ENCODE data around the gene SOX5. TPM values are rescaled to one million over a fixed set of nuclear protein-coding genes. Genes with fewer than 3 reads are reported as not detected.

The SOX5 gene
- total and polyA plus RNA-seq, 7 donors: 0.23 to 16.3 (median 9.4) TPM

GRCh38 chr12:23941780-23942179 is 7.7 kb downstream of the SOX5 start:
- no peaks in the 10 kb centered on the region for H3K36me3 ChIP-seq
- no peak overlapping the region for H3K27ac ChIP-seq
- 62 to 84% methylated on average over 1 of the region's 1 CpG for WGBS, 2 donors
- H3K4me1 ChIP-seq: no peaks in the 10 kb centered on the region
- no peak overlapping the region for H3K4me3 ChIP-seq
- DNase-seq: no peak
- intact Hi-C loops (cut with DNase I): no loop called here
- H3K27me3 ChIP-seq: no peaks in the 10 kb centered on the region
- TF ChIP-seq EP300 (IDR thresholded peaks at IDR 0.05) (no peak), POLR2AphosphoS5 (IDR thresholded peaks at IDR 0.05) (no peak), POLR2A (IDR thresholded peaks at IDR 0.05) (no peak)
- TF ChIP-seq, protein P1, sequence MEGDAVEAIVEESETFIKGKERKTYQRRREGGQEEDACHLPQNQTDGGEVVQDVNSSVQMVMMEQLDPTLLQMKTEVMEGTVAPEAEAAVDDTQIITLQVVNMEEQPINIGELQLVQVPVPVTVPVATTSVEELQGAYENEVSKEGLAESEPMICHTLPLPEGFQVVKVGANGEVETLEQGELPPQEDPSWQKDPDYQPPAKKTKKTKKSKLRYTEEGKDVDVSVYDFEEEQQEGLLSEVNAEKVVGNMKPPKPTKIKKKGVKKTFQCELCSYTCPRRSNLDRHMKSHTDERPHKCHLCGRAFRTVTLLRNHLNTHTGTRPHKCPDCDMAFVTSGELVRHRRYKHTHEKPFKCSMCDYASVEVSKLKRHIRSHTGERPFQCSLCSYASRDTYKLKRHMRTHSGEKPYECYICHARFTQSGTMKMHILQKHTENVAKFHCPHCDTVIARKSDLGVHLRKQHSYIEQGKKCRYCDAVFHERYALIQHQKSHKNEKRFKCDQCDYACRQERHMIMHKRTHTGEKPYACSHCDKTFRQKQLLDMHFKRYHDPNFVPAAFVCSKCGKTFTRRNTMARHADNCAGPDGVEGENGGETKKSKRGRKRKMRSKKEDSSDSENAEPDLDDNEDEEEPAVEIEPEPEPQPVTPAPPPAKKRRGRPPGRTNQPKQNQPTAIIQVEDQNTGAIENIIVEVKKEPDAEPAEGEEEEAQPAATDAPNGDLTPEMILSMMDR (IDR thresholded peaks at IDR 0.05): no peak
- no peaks in the 10 kb centered on the region for H3K9me3 ChIP-seq

DNA sequence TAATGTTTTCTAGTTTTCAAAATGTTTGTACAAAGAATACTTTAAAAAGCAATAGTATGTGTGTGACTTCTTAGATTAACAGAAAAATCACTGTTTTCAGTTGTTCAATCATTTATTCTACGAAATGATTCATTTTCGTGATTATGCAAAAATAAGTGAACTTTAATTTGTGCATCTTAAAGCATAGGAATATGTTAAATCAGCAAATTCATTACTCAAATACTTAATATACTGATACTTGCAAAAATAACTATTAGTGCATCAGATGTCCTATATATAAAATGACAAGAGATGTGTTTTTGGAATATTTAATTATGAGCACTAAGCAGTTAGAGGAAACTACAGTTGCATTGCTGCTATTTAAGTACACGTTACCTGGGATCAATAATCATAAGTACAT is 11.0 kb downstream of the SOX5 start:
- Histone ChIP-seq H3K4me3 (no peak overlapping the region), H3K9me3 (no peaks in the 10 kb centered on the region), H3K36me3 (no peaks in the 10 kb centered on the region), H3K27me3 (no peaks in the 10 kb centered on the region), H3K27ac (no peak overlapping the region), H3K4me1 (no peaks in the 10 kb centered on the region)
- intact Hi-C loops (cut with DNase I): no loop called here
- WGBS, 2 donors: 93 to 94% methylated on average over 3 of the region's 3 CpGs
- no peak for DNase-seq
- TF ChIP-seq POLR2AphosphoS5 (IDR thresholded peaks at IDR 0.05): no peak
- TF ChIP-seq, protein P1 (IDR thresholded peaks at IDR 0.05): no peak
- no peak for TF ChIP-seq POLR2A (IDR thresholded peaks at IDR 0.05)
- TF ChIP-seq EP300 (IDR thresholded peaks at IDR 0.05): no peak

GRCh38 chr12:23931176-23931575 is 18.3 kb downstream of the SOX5 start:
- Histone ChIP-seq H3K4me3 (no peak overlapping the region), H3K27me3 (no peaks in the 10 kb centered on the region), H3K27ac (no peak overlapping the region), H3K9me3 (peaks cover 0 to 3% (median 0%) of the 10 kb centered on the region in 4 donors), H3K36me3 (no peaks in the 10 kb centered on the region), H3K4me1 (no peaks in the 10 kb centered on the region)
- no peak for DNase-seq
- intact Hi-C loops (cut with DNase I): no loop called here
- 82 to 86% methylated on average over 2 of the region's 2 CpGs for WGBS, 2 donors
- TF ChIP-seq POLR2AphosphoS5 (IDR thresholded peaks at IDR 0.05) (no peak), EP300 (IDR thresholded peaks at IDR 0.05) (no peak), POLR2A (IDR thresholded peaks at IDR 0.05) (no peak)
- TF ChIP-seq, protein P1 (IDR thresholded peaks at IDR 0.05): no peak

GRCh38 chr12:23930599-23930998 is 18.9 kb downstream of the SOX5 start:
- WGBS, 2 donors: 86 to 88% methylated on average over 2 of the region's 2 CpGs
- Histone ChIP-seq H3K9me3 (peaks cover 0 to 3% (median 0%) of the 10 kb centered on the region in 4 donors), H3K36me3 (no peaks in the 10 kb centered on the region), H3K4me3 (no peak overlapping the region), H3K27ac (no peak overlapping the region), H3K27me3 (no peaks in the 10 kb centered on the region), H3K4me1 (no peaks in the 10 kb centered on the region)
- no peak for DNase-seq
- intact Hi-C loops (cut with DNase I): no loop called here
- TF ChIP-seq EP300 (IDR thresholded peaks at IDR 0.05): no peak
- TF ChIP-seq, protein P1 (IDR thresholded peaks at IDR 0.05): no peak
- TF ChIP-seq POLR2AphosphoS5 (IDR thresholded peaks at IDR 0.05): no peak
- no peak for TF ChIP-seq POLR2A (IDR thresholded peaks at IDR 0.05)

DNA sequence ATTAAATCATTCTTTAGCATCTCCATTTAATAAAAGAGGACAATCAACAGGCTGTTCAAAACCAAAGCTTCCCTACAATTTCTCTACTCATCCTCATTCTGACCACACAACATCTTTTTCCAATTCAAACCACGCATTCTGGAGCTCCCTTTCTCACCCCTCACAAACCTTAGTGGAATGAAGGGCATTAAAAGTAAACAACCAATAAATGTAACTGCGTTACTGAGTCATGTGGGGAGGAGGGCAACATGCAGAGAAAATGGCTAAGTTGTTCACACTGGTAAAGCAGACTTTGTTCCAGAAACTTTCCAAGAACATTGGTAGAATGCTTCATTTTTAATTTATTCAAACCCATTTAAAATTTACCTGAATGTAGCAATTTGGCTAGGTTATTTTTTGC is 19.6 kb downstream of the SOX5 start:
- intact Hi-C loops (cut with DNase I): no loop called here
- Histone ChIP-seq H3K9me3 (peaks cover 0 to 3% (median 0%) of the 10 kb centered on the region in 4 donors), H3K36me3 (no peaks in the 10 kb centered on the region), H3K27me3 (no peaks in the 10 kb centered on the region), H3K4me3 (no peak overlapping the region), H3K4me1 (no peaks in the 10 kb centered on the region), H3K27ac (no peak overlapping the region)
- no peak for DNase-seq
- TF ChIP-seq POLR2A (IDR thresholded peaks at IDR 0.05) (no peak), POLR2AphosphoS5 (IDR thresholded peaks at IDR 0.05) (no peak), EP300 (IDR thresholded peaks at IDR 0.05) (no peak)
- TF ChIP-seq, protein P1 (IDR thresholded peaks at IDR 0.05): no peak
- 63 to 70% methylated on average over 2 of the region's 2 CpGs for WGBS, 2 donors

Measured in sigmoid colon (tissue), 7 donors.